B cell (primary cell): ENCODE measurements around the gene PTGDR.

Experiments used
- EZH2 ChIP-seq: IDR thresholded peaks from 2 replicates; pipeline ENCODE4 v1.6.1; 2012; ENCODE audit warnings: borderline replicate concordance, low read depth, mild to moderate bottlenecking, moderate library complexity, low read length; ENCODE audit not compliant: insufficient read depth, poor library complexity, severe bottlenecking
- TF ChIP-seq, protein P1 (sequence below): fragments of 200-600 bp; IDR thresholded peaks from one replicate; pipeline ENCODE4 v1.8.0; 2022; ENCODE audit warnings: antibody characterized with exemption, mild to moderate bottlenecking

DNA sequence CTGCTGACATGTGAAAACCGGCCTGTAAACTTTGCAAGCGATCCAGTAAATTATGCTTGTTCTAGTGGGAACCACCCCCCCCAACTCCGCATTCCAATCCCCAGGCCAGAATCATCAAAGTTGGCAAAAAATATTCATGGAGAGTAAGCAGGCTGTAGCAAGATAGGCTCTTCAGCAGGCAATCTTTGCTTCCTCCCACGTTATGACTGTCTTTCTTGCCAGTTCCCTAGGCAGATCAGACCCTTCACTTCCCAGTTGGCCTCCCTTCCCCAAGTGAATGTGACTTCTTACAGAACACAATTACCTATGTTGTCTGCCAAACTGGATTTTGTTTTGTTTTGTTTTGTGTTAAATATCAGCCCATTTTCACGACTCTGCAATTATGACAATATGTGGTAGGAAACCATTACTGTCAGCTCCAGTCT, 45.4 kb downstream of the PTGDR start:
- TF ChIP-seq, protein P1, sequence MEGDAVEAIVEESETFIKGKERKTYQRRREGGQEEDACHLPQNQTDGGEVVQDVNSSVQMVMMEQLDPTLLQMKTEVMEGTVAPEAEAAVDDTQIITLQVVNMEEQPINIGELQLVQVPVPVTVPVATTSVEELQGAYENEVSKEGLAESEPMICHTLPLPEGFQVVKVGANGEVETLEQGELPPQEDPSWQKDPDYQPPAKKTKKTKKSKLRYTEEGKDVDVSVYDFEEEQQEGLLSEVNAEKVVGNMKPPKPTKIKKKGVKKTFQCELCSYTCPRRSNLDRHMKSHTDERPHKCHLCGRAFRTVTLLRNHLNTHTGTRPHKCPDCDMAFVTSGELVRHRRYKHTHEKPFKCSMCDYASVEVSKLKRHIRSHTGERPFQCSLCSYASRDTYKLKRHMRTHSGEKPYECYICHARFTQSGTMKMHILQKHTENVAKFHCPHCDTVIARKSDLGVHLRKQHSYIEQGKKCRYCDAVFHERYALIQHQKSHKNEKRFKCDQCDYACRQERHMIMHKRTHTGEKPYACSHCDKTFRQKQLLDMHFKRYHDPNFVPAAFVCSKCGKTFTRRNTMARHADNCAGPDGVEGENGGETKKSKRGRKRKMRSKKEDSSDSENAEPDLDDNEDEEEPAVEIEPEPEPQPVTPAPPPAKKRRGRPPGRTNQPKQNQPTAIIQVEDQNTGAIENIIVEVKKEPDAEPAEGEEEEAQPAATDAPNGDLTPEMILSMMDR = no peak
- TF ChIP-seq EZH2 = no peak
